GM20000 (cell line): ENCODE measurements around the gene FYN.
"Not testable (repeated sequence)": the region's sequence is repeated elsewhere in the genome, so short reads cannot be mapped to it uniquely, and the experiment has no call there.

Experiments
- DNase-seq: peaks from one replicate; pipeline ENCODE4 v3.0.0; 2012; ENCODE audit warnings: low spot score
- CTCF ChIP-seq: IDR thresholded peaks from 2 replicates; pipeline ENCODE4 v1.5.1; 2012; ENCODE audit warnings: mild to moderate bottlenecking, control low read depth; ENCODE audit errors: extremely low read depth, missing control alignments

FYN gene

GRCh38 chr6:111793711-111794111 lies 79.5 kb downstream of the FYN start:
- DNase-seq, result peak; percentile 56
- no peak for TF ChIP-seq CTCF

GRCh38 chr6:111792914-111793700 lies 80.1 kb downstream of the FYN start:
- DNase-seq, result no peak
- no peak for TF ChIP-seq CTCF

- no peak for DNase-seq
- no peak for TF ChIP-seq CTCF
Measured at GRCh38 chr6:111792241-111792640, 81.0 kb downstream of the FYN start.

- TF ChIP-seq CTCF, result no peak
- no peak for DNase-seq
Measured at GRCh38 chr6:111791415-111791814, 81.8 kb downstream of the FYN start.

- TF ChIP-seq CTCF, result no peak
- DNase-seq, result no peak
Measured at GRCh38 chr6:111789598-111789997, 83.7 kb downstream of the FYN start.

GRCh38 chr6:111788379-111789276 lies 84.6 kb downstream of the FYN start:
- TF ChIP-seq CTCF, result no peak
- no peak for DNase-seq

- DNase-seq, result not testable (repeated sequence)
Measured at GRCh38 chr6:111786151-111786550, 87.1 kb downstream of the FYN start.
